ENCODE measurements around the gene AUH. TPM values are rescaled to one million over a fixed set of nuclear protein-coding genes. Genes with fewer than 3 reads are reported as not detected.

AUH gene
- total RNA-seq, 1 donor from 2014 or later: 62.6 TPM

DNA sequence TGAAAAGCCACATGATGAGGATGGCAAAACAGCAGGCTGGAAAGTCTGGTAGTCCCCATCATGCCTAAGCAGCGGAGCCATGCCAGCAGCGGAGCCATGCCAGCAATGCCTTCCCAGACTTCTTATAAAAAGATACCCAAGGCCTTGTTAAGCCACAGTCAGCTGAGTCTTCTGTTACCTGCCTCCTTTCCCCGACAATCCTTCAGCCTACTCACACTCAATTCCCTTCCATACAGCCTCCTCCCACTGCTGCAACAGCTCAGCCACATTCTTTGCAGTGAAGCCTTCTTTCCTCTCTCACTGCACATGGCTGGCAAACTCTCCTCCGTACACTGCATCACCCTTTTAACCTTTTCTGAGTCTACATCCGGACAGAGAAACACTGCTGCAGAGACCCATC, 114.9 kb downstream of the AUH start:
- Mint-ChIP-seq H3K4me3 (ENCODE audit: low read depth) (no peak overlapping the region), H3K27ac (peak overlapping the region; percentile 50), H3K36me3 (ENCODE audit: low read depth) (peaks cover 58% of the 10 kb centered on the region), H3K4me1 (ENCODE audit: low read depth) (peaks cover 65% of the 10 kb centered on the region), H3K27me3 (ENCODE audit: low read depth) (no peaks in the 10 kb centered on the region), H3K9me3 (no peaks in the 10 kb centered on the region)
- no peak for DNase-seq (ENCODE audit: low spot score)
- intact Hi-C loops (cut with micrococcal nuclease): no loop called here

- peak overlapping the region; percentile 10 for H3K4me3 Mint-ChIP-seq (ENCODE audit: low read depth)
- H3K36me3 Mint-ChIP-seq (ENCODE audit: low read depth): peaks cover 62% of the 10 kb centered on the region
- no peaks in the 10 kb centered on the region for H3K9me3 Mint-ChIP-seq
- no peaks in the 10 kb centered on the region for H3K27me3 Mint-ChIP-seq (ENCODE audit: low read depth)
- intact Hi-C loops (cut with micrococcal nuclease): loop anchor here (1.0 to 2.0 kb wide), 2 partner anchors 37 to 52 kb away; no protein-coding TSS in a partner anchor
- H3K27ac Mint-ChIP-seq: peak overlapping the region; percentile 80
- DNase-seq (ENCODE audit: low spot score): no peak
- H3K4me1 Mint-ChIP-seq (ENCODE audit: low read depth): peaks cover 62% of the 10 kb centered on the region
Observed at GRCh38 chr9:91245431-91246313, 116.0 kb downstream of the AUH start.

- intact Hi-C loops (cut with micrococcal nuclease): no loop called here
- Mint-ChIP-seq H3K9me3 (no peaks in the 10 kb centered on the region), H3K27me3 (ENCODE audit: low read depth) (no peaks in the 10 kb centered on the region), H3K27ac (no peak overlapping the region), H3K4me3 (ENCODE audit: low read depth) (no peak overlapping the region), H3K4me1 (ENCODE audit: low read depth) (peaks cover 53% of the 10 kb centered on the region), H3K36me3 (ENCODE audit: low read depth) (peaks cover 68% of the 10 kb centered on the region)
- DNase-seq (ENCODE audit: low spot score): no peak
Observed at GRCh38 chr9:91243029-91243428, 118.7 kb downstream of the AUH start.

- H3K4me1 Mint-ChIP-seq (ENCODE audit: low read depth): peaks cover 48% of the 10 kb centered on the region
- no peak overlapping the region for H3K27ac Mint-ChIP-seq
- intact Hi-C loops (cut with micrococcal nuclease): no loop called here
- no peaks in the 10 kb centered on the region for H3K27me3 Mint-ChIP-seq (ENCODE audit: low read depth)
- peaks cover 69% of the 10 kb centered on the region for H3K36me3 Mint-ChIP-seq (ENCODE audit: low read depth)
- no peak overlapping the region for H3K4me3 Mint-ChIP-seq (ENCODE audit: low read depth)
- H3K9me3 Mint-ChIP-seq: no peaks in the 10 kb centered on the region
- DNase-seq (ENCODE audit: low spot score): no peak
Observed at GRCh38 chr9:91241909-91242308, 119.8 kb downstream of the AUH start.

DNA sequence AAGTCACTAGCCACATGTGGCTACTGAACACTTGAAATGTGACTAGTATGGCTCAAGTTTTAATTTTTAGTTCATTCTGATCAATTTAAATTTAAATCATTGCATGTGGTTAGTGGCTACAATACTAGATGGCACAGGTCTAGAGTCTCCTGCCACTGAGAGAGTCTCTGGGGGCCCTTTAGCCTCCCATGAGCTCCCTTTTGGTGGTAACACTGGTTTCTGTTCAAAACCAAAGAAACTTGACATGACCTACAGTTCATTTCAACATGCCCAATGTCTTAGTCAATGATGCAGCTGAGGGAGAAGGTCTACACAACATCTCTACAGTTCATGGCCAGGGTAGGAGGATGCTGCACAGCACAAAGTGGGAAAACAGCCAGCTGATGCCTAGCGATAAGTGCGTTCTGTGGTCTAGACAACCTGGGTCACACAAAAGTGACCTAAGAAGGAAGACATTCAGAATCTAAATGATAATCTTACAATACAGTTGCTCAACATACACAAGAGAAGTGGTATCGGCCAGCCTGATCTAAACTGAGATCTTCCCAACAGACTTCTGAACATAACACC, 121.0 kb downstream of the AUH start:
- H3K4me3 Mint-ChIP-seq (ENCODE audit: low read depth): no peak overlapping the region
- peaks cover 69% of the 10 kb centered on the region for H3K36me3 Mint-ChIP-seq (ENCODE audit: low read depth)
- DNase-seq (ENCODE audit: low spot score): no peak
- peaks cover 38% of the 10 kb centered on the region for H3K4me1 Mint-ChIP-seq (ENCODE audit: low read depth)
- H3K9me3 Mint-ChIP-seq: no peaks in the 10 kb centered on the region
- H3K27ac Mint-ChIP-seq: no peak overlapping the region
- no peaks in the 10 kb centered on the region for H3K27me3 Mint-ChIP-seq (ENCODE audit: low read depth)
- intact Hi-C loops (cut with micrococcal nuclease): no loop called here

- H3K4me3 Mint-ChIP-seq (ENCODE audit: low read depth): no peak overlapping the region
- no peak for DNase-seq (ENCODE audit: low spot score)
- H3K9me3 Mint-ChIP-seq: no peaks in the 10 kb centered on the region
- no peak overlapping the region for H3K27ac Mint-ChIP-seq
- H3K36me3 Mint-ChIP-seq (ENCODE audit: low read depth): peaks cover 67% of the 10 kb centered on the region
- intact Hi-C loops (cut with micrococcal nuclease): no loop called here
- H3K27me3 Mint-ChIP-seq (ENCODE audit: low read depth): no peaks in the 10 kb centered on the region
- H3K4me1 Mint-ChIP-seq (ENCODE audit: low read depth): peaks cover 26% of the 10 kb centered on the region
Observed at GRCh38 chr9:91239367-91240111, 122.2 kb downstream of the AUH start.

DNA sequence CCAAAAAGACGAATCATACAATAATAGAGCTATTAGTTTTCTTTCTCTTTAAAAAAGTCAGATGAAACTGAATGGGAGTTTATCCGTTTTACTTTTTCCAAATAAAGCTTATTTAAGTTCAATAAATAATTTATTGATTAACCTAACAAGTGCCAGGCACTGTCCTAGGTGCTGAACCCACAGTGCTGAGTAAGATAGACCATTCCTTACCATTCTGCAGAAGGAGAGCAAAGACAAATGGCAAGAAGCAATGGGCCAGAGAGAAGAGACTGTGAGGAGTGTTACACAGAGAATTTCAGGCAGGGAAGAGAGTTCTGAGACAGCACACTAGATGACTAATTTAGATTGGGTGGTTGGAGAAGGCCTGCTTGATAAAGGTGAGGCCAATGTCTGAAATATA, 127.2 kb downstream of the AUH start:
- DNase-seq (ENCODE audit: low spot score): no peak
- no peaks in the 10 kb centered on the region for H3K9me3 Mint-ChIP-seq
- intact Hi-C loops (cut with micrococcal nuclease): no loop called here
- peaks cover 7% of the 10 kb centered on the region for H3K4me1 Mint-ChIP-seq (ENCODE audit: low read depth)
- no peak overlapping the region for H3K27ac Mint-ChIP-seq
- peaks cover 52% of the 10 kb centered on the region for H3K36me3 Mint-ChIP-seq (ENCODE audit: low read depth)
- no peaks in the 10 kb centered on the region for H3K27me3 Mint-ChIP-seq (ENCODE audit: low read depth)
- no peak overlapping the region for H3K4me3 Mint-ChIP-seq (ENCODE audit: low read depth)

DNA sequence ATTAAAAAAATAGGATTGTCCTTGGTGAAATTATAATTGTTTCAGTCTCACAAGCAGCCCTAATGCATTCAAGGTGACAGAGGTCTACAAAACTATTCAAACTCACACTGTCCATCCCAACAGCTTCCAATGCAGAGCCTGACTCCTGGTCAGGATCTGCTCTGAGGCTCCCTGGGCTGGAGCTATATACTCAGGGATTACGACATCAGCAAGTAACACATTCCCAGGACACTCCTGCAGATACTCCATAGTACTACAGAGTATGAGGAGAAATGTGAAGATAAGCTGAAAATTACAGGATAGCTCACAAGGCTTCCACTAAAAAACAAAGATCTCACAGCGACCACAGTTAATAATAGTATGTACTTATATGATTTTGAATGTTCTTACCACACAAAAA, 130.1 kb downstream of the AUH start:
- intact Hi-C loops (cut with micrococcal nuclease): no loop called here
- Mint-ChIP-seq H3K4me3 (ENCODE audit: low read depth) (no peak overlapping the region), H3K27me3 (ENCODE audit: low read depth) (no peaks in the 10 kb centered on the region), H3K9me3 (peaks cover 4% of the 10 kb centered on the region), H3K4me1 (ENCODE audit: low read depth) (no peaks in the 10 kb centered on the region), H3K36me3 (ENCODE audit: low read depth) (peaks cover 36% of the 10 kb centered on the region), H3K27ac (no peak overlapping the region)
- DNase-seq (ENCODE audit: low spot score): no peak

DNA sequence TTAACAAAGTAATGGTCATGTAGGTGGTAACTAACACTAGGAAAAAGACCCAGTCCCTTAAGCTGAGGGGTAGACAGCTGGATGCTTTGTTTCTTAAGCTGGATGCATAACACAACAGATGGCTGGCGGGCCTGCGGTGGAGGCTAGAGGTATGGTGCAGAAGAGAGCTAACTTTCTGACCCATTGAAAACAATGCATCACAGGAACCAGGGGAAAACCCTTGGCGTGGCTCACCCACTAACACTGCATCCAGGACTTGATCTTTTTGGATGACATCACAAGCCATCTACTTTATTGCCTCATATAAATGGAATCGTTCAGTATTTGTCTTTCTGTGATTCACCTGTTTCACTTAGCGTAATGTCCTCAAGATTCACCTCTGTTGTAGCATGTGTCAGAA, 138.7 kb downstream of the AUH start:
- peaks cover 66% of the 10 kb centered on the region for H3K36me3 Mint-ChIP-seq (ENCODE audit: low read depth)

GRCh38 chr9:91222457-91222856, 139.3 kb downstream of the AUH start:
- Mint-ChIP-seq H3K9me3 (peaks cover 16% of the 10 kb centered on the region), H3K36me3 (ENCODE audit: low read depth) (peaks cover 71% of the 10 kb centered on the region), H3K4me3 (ENCODE audit: low read depth) (no peak overlapping the region), H3K4me1 (ENCODE audit: low read depth) (peaks cover 24% of the 10 kb centered on the region), H3K27ac (no peak overlapping the region), H3K27me3 (ENCODE audit: low read depth) (no peaks in the 10 kb centered on the region)
- intact Hi-C loops (cut with micrococcal nuclease): no loop called here
- DNase-seq (ENCODE audit: low spot score): no peak

More for the DNA sequence above, 138.7 kb downstream of the AUH start:
- H3K4me1 Mint-ChIP-seq (ENCODE audit: low read depth): peaks cover 24% of the 10 kb centered on the region
- DNase-seq (ENCODE audit: low spot score): no peak
- peaks cover 16% of the 10 kb centered on the region for H3K9me3 Mint-ChIP-seq
- intact Hi-C loops (cut with micrococcal nuclease): no loop called here
- H3K27me3 Mint-ChIP-seq (ENCODE audit: low read depth): no peaks in the 10 kb centered on the region
- no peak overlapping the region for H3K27ac Mint-ChIP-seq
- no peak overlapping the region for H3K4me3 Mint-ChIP-seq (ENCODE audit: low read depth)

DNA sequence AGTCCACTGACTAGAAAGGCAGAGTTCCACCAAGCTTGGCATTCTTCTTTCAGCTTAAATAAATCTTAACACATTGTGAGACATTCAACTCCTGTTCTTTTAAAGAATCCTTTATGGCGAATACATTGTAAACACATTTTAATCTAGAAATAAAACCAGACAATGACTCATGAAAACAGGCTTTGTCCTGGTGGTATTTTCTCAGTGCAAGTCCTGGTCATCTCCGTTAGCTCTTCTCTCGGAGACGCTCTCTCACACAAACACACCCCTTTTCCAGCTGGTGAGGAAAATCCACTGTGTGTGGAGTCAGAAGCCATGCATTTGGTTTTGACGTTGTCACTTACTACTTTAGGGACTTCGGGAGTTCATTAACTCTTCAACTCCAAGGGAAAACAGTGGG, 140.4 kb downstream of the AUH start:
- no peak for DNase-seq (ENCODE audit: low spot score)
- peaks cover 24% of the 10 kb centered on the region for H3K4me1 Mint-ChIP-seq (ENCODE audit: low read depth)
- H3K27me3 Mint-ChIP-seq (ENCODE audit: low read depth): no peaks in the 10 kb centered on the region
- no peak overlapping the region for H3K27ac Mint-ChIP-seq
- no peak overlapping the region for H3K4me3 Mint-ChIP-seq (ENCODE audit: low read depth)
- H3K9me3 Mint-ChIP-seq: peaks cover 16% of the 10 kb centered on the region
- H3K36me3 Mint-ChIP-seq (ENCODE audit: low read depth): peaks cover 81% of the 10 kb centered on the region
- intact Hi-C loops (cut with micrococcal nuclease): no loop called here

GRCh38 chr9:91220491-91221135, 141.1 kb downstream of the AUH start:
- H3K36me3 Mint-ChIP-seq (ENCODE audit: low read depth): peaks cover 87% of the 10 kb centered on the region

More at GRCh38 chr9:91220491-91221135, 141.1 kb downstream of the AUH start:
- peaks cover 24% of the 10 kb centered on the region for H3K4me1 Mint-ChIP-seq (ENCODE audit: low read depth)
- H3K27me3 Mint-ChIP-seq (ENCODE audit: low read depth): no peaks in the 10 kb centered on the region
- DNase-seq (ENCODE audit: low spot score): no peak
- intact Hi-C loops (cut with micrococcal nuclease): no loop called here
- H3K9me3 Mint-ChIP-seq: peaks cover 16% of the 10 kb centered on the region
- peak overlapping the region; percentile 22 for H3K27ac Mint-ChIP-seq
- no peak overlapping the region for H3K4me3 Mint-ChIP-seq (ENCODE audit: low read depth)
